Ramos (cell line): ENCODE results near the gene TPSAB1.
"Not testable (repeated sequence)": the region's sequence is repeated elsewhere in the genome, so short reads cannot be mapped to it uniquely, and the experiment has no call there.

Experiments
- in situ Hi-C: fragments of 300-500 bp; cut with MboI; formaldehyde crosslinking; loops from one replicate; pipeline ENCODE4 v1.14.3; 2022; ENCODE audit warnings: low sequenced_read_pairs; ENCODE audit not compliant: unreplicated experiment

Gene TPSAB1

DNA sequence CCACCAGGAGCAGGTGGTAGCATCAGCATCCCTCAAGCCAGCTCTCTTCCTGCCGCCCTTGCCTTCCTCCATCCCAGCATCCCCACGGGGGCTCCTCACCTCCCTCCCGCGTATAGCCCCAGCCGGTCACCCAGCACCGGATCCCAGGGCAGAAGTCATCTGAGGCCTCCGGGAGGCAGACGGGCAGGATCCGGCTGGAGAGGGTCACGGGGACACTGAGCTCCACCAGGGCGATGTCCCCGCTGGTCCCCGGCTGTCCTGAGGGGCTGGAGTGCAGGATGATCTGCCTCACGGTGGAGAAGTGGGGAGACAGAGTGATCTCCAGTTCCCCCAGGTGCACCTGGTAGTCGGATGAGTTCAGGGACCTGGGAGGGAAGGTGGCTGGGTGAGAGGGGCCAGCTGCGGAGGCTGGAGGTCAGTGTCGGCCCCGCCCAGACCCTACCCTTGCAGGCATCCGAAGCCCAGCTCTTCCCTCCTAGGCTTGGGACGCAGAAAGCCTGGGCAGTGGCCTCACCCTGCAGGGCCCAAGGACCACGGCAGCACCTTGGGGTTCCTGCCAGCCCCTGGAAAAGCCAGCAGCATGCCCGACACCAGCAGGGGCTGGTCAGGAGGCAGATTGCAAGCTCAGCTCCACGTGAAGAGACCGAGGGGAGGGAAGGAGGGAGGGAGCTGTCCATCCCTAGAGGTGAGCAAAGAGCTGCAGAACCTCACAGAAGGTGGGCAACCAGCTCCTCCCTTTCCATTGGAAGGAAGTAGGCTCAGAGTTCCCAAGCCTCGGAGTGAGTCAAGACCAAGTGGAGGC, 17.8 kb upstream of the TPSAB1 start:
- in situ Hi-C loops: no loop called here

DNA sequence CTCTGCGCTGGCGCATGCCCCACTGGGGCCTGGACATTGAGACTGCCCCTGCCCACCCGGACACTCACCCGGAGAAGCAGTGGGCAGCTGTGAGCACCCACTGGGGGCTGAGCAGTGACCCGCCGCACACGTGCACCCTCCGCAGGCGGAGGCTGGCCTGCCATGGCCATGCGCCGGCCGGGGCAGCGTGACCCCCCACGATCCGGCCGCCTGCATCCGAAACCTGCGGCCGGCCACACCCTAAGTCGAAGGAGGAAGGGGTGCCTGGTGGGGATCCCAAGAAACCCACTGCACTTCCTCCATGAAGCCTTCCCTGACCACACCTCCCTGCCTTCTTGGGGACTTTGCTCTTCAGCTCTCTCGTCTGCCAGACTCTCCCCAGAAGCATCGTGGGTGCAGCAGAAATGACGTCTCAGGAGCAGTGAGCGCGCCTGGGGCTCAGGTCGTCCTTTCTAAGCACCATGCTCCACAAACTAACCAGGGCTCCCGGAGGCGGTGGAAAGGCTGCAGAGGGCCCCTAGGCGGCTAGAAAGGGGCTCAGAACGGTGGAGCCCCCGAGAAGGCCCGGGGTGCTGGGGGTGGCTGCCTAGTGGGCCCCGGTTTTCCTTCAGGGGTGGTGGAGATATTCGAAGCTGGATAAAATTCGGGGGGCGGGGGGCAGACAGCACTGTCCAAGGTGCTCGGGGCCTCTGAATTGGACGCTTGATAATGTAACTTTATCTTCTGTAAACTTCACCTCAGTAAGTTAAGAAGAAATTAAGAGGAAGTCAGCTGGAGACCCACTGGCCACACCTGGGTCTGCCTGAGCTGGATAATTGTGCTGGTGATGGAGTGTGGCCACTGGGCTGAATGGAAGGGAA, 16.9 kb upstream of the TPSAB1 start:
- in situ Hi-C loops: no loop called here

DNA sequence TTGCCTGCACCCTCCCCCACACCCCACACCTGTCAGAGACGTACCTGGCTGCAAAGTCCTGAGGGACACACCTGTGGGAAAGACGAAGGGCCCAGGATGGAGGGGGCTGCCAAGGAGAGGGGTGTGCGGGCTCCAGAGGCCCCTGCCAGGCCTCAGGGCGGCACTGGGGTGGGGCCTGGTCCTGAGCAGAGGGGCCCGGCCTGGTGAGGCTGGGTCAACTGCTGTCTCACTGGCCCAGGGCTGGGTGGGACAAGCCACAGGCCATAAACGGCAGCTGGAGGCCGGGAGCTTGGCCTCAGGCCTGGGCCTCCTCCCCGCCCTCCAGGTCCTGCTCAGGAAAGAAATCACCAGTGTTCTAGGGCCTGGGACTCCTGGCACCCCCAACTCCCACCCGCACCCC, 15.9 kb upstream of the TPSAB1 start:
- in situ Hi-C loops: no loop called here

DNA sequence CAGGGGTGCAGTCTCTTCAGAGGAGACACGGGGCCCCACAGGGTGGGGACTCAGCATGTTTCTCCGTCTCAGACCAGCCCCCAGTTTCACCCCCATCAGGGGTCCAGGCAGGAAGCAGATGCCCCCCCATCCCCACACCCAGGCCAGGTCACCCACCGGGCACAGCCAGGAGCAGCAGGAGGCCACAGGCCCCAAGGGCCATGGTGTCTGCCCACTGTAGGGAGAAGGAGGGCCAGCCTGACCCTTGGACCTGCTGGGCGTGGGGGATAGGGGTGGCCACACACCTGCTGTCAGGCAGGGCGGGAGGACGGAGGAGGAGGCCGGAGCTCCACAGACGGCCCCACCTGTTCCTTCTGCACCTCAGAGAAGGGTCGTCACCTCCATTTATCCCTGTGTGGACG, 15.5 kb upstream of the TPSAB1 start, which contains the start of gene TPSG1:
Gene TPSG1, minus strand, starts transcription at position 218 of the 401 bp plus-strand sequence. Its CDS starts 16 bp downstream, at position 202.
- in situ Hi-C loops: no loop called here

DNA sequence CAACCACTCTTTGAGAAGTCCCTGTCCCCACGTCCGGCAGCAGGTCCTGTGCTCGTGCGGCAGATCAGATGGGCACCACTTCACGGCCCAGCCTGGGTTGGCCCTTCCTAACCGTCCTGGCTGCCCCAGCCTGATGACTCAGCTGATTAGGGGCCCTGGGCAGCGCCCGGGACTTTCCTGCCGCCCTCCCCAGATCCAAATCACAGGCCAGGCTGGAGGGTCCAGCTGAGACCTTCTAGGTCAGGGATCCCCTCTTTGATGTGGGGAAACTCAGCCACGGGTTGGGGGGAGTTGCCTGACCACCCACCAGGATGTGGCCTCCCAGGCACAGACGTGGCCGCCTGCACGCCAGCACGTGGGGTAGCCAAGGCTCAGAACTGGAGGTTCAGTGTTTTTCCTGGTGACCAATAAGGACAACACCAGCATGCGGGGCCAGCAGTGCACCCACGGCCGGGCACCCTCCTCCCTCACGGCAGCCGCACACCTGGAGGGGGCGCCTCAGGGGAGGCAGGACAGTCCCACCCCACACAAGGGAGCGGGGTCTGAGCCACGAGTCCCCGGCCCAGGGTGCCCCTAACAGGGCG, 14.7 kb upstream of the TPSAB1 start:
- in situ Hi-C loops: not testable (repeated sequence)

DNA sequence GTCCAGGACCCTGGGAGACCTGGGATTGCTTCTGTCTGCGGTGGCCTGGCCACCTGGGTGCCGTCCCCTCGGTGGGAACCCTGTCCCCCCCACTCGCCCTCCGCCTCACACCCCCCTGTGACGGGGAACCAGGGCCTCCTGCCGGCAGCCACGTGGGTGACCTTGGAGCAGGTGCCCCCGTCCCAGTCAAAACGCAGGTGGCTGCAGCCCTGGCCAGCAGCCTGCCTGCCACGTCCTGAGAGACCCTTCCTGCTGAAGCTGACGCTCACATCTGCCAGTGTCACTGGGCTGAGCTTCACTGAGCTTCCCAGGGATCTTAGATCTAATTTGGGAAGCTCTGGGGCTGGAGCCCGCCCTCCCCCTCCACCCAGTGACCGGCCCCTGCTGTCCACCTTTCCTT, 13.8 kb upstream of the TPSAB1 start:
- in situ Hi-C loops: not testable (repeated sequence)

DNA sequence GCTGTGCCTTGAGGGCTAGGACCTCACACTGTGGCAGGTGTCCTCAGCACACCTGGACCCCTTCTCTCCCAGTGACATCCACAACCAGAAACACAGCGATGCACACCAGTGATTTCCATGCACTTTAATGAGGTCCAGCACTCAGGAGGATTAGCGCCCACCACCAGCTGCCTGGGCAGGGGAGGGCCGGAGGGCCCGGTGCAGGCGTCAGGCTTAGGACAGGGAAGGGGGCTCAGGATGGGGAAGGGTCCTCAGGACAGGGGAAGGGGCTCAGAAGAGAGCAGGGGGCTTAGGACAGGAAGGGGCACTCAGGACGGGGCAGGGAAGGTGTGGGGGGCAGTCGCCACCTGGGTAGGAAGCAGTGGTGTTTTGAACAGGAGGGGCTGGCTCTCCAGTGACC, 12.3 kb upstream of the TPSAB1 start:
- in situ Hi-C loops: not testable (repeated sequence)

DNA sequence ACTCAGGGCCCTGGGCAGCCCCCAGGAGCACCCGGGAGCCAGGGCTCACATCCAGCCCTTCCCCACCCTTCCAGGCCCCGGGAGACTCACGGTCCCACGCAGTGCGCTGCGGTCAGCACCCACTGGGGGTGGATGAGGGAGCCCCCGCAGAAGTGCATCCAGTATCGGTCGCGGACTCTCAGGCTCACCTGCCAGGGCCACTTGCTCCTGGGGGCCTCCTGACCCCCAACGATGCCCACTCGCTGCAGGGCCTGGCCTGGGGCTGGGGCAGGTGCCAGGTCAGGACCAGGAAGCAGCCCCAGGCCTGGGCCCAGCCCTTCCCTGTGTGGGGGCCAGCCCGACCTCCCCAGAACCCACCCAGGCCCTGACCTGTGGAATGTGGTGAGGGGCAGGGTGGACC, 11.0 kb upstream of the TPSAB1 start:
- in situ Hi-C loops: not testable (repeated sequence)

DNA sequence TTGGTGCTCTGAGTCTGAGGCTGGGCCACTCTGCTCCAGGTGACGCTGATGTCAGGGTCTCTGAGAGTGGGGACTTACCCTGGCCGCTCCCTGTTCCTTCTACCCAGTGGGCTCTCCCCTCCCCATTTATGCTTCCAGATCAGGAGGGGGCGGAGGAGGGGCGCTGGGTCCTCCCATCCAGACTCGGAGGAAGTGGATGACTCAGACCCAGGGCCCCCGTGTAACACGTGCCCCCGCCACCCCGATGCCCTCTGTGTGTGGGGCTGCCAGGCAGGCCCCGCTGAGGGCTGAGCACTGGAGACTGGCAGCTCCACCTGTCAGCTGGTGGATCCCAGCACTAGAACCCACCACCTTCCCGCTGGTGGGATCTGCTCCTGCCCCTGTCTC, 10.4 kb upstream of the TPSAB1 start, which contains the start of gene TPSB2:
Gene TPSB2, minus strand, starts transcription at position 101 of the 387 bp plus-strand sequence. CDS start 233 bp downstream, outside the sequence.
- in situ Hi-C loops: not testable (repeated sequence)

DNA sequence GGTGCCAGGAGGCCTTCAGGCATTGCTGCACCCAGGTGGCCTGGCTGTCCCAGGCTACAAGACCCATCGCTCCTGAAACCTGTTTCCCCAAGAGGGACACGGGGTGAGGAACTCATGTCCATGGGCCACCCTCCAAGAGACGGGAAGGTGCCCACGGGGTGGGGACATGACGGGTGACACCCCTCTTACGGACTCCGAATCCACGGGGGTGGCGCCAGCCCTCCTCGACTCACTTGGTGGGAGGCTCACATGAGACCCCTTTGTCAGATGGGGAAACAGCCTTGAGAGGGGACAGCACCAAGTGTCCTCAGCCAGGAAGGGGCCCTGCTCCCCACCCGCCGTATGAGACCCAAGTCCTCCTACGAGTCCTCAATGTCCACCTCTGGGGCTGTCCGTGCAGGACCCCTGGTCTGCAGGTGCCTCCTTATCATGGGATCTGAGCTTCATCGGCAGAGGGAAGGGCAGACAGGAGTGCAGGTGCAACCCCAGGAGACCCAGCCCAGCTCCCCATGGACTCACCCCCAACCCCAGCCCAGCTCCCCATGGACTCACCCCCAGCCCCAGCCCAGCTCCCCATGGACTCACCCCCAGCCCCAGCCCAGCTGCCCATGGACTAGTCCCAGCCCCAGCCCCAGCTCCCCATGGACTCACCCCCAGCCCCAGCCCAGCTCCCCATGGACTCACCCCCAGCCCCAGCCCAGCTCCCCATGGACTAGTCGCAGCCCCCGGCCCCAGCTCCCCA, 9.9 kb upstream of the TPSAB1 start:
- in situ Hi-C loops: not testable (repeated sequence)

DNA sequence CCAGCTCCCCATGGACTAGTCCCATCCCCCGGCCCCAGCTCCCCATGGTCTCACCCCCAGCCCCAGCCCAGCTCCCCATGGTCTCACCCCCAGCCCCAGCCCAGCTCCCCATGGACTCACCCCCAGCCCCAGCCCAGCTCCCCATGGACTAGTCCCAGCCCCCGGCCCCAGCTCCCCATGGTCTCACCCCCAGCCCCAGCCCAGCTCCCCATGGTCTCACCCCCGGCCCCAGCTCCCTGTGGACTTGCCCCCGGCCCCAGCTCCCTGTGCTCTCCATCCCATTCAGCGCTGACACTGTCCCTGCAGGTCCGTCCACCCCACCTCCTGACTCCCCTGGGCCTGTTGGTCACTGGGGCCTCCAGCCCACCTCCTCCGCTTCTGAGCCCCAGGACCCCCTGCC, 9.2 kb upstream of the TPSAB1 start:
- in situ Hi-C loops: not testable (repeated sequence)

DNA sequence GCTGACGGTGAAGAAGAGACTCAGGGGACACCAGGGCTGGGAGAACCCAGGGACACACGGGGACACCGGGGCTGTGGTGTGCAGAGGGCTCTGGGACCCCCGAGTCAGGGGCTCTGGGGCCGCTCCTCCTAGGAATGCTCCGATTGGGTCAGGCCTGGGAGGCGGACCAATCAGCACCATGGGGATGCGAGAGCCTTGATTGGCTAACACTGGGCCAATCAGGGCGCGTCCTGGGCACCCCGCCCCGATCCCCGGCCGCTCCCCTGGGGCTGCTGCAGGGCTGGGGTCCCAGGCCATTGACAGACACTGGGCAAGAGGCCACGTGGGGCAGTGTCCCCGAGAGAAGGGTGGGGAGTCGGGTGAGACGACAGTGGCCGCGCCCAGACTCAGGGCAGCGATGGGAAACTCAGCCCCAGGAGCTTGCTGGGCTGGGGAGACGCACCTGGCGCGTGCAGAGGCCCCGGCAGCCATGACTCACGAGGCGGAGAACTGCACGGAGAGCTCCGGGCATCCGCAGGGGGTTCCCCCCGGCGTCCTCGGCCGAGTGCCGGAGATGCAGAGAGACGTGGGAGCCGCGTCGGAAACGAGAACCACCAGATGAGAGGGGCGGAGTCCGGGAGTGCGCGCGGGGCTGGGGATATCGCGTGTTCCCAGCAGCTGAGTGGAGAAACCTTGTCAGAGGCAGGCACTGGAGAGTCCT, 8.3 kb upstream of the TPSAB1 start:
- in situ Hi-C loops: not testable (repeated sequence)

DNA sequence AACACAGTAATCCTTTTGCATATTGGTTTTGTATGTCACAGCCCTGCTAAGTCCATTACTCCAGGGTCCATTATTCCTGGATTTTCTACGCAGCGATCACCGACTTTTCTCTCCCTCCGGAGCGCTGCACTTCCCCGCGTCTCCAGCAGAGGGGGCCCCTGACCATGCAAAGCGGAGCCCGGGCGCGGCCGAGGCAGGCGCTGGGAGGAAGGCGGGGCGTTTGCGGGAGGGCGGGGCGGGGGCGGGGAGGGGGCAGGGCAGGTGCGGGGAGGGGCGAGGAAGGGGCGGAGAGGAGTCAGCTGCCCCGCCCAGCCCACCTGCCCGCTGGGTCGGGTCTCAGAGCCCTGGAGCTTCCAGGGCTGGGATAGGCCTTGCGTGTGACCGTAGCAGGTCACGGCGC, 3.8 kb upstream of the TPSAB1 start:
- in situ Hi-C loops: not testable (repeated sequence)

DNA sequence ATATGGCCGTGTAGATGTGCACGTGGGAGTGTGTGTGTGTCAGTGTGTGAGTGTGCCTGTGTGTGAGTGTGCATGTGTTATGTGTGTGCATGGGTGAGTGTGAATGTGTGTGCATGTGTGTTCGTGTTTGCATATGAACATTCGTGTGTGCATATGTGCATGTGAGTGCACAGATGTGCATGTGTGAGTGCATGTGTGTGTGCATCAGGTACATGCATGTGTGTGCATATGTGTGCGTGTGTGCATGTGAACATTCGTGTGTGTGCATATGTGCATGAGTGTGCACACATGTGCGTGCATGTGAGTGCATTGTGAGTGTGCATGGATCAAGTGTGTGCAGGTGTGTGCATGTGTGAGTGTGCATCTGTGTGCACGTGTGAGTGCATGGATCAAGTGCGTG, 2.5 kb upstream of the TPSAB1 start:
- in situ Hi-C loops: no loop called here

DNA sequence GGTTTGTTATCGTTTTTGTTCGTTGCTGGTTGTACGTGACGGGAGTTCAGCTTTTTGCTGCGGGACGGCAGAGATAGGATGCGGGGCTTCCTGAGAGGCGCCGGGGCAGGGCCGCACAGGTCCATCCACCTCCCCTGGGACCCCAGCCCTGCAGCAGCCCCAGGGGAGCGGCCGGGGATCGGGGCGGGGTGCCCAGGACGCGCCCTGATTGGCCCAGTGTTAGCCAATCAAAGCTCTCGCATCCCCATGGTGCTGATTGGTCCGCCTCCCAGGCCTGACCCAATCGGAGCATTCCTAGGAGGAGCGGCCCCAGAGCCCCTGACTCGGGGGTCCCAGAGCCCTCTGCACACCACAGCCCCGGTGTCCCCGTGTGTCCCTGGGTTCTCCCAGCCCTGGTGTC, 1.6 kb upstream of the TPSAB1 start:
- in situ Hi-C loops: not testable (repeated sequence)

DNA sequence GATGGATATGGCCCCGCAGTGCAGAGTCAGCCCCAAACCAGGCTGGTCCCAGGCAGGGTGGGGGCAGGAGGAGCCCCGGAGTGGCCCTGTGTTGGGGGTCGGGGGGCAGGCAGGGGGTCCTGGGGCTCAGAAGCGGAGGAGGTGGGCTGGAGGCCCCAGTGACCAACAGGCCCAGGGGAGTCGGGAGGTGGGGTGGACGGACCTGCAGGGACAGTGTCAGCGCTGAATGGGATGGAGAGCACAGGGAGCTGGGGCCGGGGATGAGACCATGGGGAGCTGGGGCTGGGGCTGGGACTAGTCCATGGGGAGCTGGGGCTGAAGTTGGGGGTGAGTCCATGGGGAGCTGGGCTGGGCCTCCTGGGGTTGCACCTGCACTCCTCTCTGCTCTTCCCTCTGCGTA, 930 bp upstream of the TPSAB1 start:
- in situ Hi-C loops: not testable (repeated sequence)

DNA sequence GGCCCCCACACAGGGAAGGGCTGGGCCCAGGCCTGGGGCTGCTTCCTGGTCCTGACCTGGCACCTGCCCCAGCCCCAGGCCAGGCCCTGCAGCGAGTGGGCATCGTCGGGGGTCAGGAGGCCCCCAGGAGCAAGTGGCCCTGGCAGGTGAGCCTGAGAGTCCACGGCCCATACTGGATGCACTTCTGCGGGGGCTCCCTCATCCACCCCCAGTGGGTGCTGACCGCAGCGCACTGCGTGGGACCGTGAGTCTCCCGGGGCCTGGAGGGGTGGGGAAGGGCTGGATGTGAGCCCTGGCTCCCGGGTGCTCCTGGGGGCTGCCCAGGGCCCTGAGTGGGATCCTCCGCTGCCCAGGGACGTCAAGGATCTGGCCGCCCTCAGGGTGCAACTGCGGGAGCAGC, 576 bp downstream of the TPSAB1 start:
- in situ Hi-C loops: not testable (repeated sequence)

DNA sequence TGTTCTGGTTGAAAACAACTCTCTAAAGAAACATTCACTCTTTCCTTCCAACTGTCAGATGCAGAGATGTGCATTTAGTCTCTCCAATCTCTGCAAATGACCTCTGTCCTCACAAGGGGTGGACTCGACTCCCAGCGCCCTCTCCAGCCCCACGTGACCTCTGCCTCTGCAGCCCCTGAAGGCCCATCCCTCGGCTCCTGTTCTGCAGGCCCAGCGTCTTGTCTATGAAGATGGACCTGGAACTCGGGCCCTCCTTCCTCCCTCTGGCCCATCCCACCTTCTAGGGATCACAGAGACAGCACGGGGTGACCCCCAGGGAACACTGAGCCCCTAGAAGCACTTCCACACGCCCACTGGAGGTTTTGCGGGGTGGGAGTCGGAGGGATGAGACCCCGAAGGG, 2.9 kb downstream of the TPSAB1 start:
- in situ Hi-C loops: not testable (repeated sequence)
